ENCODE results near the gene ST8SIA1. TPM values are rescaled to one million over a fixed set of nuclear protein-coding genes. Genes with fewer than 3 reads are reported as not detected.

Gene ST8SIA1
- total RNA-seq, 1 donor from 2014 or later: 7.7 TPM

GRCh38 chr12:22360774-22361173, 26.3 kb upstream of the ST8SIA1 start:
- no peak overlapping the region for H3K27ac ChIP-seq (ENCODE audit: low read depth, low read length)
- no peaks in the 10 kb centered on the region for H3K36me3 ChIP-seq (ENCODE audit: insufficient read depth, low read length)
- H3K4me1 Mint-ChIP-seq (ENCODE audit: low read depth, unreplicated experiment): no peaks in the 10 kb centered on the region
- H3K9ac ChIP-seq (ENCODE audit: low read length): no peak overlapping the region
- H3K9me3 ChIP-seq (ENCODE audit: insufficient read depth, low read depth, low read length): no peaks in the 10 kb centered on the region
- H3K4me1 ChIP-seq (ENCODE audit: insufficient read depth, low read length): no peaks in the 10 kb centered on the region
- FAIRE-seq (no peak), DNase-seq (ENCODE audit: low read depth) (no peak)
- H3K27me3 ChIP-seq (ENCODE audit: insufficient read depth, low read length): no peaks in the 10 kb centered on the region
- H3K36me3 Mint-ChIP-seq (ENCODE audit: low read depth, unreplicated experiment): no peaks in the 10 kb centered on the region
- no peaks in the 10 kb centered on the region for H3K79me2 ChIP-seq (ENCODE audit: insufficient read depth, low read length)
- no peak overlapping the region for H3K4me3 Mint-ChIP-seq (ENCODE audit: unreplicated experiment)
- no peak overlapping the region for H3K4me3 ChIP-seq (ENCODE audit: insufficient read depth, low read depth, low read length)
- TF ChIP-seq CTCF (IDR thresholded peaks at IDR 0.05; ENCODE audit: insufficient read depth, low read depth, low read length) (no peak), EZH2 (IDR thresholded peaks at IDR 0.05; ENCODE audit: insufficient read depth, low read length) (no peak)
- H3K9me3 Mint-ChIP-seq (ENCODE audit: unreplicated experiment): no peaks in the 10 kb centered on the region
- H4K20me1 ChIP-seq (ENCODE audit: insufficient read depth, low read length): no peaks in the 10 kb centered on the region
- no peak overlapping the region for H2AFZ ChIP-seq (ENCODE audit: low read depth, low read length)
- H3K4me2 ChIP-seq (ENCODE audit: low read length): no peak overlapping the region
- H3K27ac Mint-ChIP-seq (ENCODE audit: unreplicated experiment): no peak overlapping the region
- no peaks in the 10 kb centered on the region for H3K27me3 Mint-ChIP-seq (ENCODE audit: low read depth, unreplicated experiment)

- Histone ChIP-seq H3K4me2 (ENCODE audit: low read length) (no peak overlapping the region), H3K27me3 (ENCODE audit: insufficient read depth, low read length) (no peaks in the 10 kb centered on the region), H3K4me1 (ENCODE audit: insufficient read depth, low read length) (no peaks in the 10 kb centered on the region), H4K20me1 (ENCODE audit: insufficient read depth, low read length) (no peaks in the 10 kb centered on the region), H3K27ac (ENCODE audit: low read depth, low read length) (no peak overlapping the region), H3K4me3 (ENCODE audit: insufficient read depth, low read depth, low read length) (no peak overlapping the region), H3K9ac (ENCODE audit: low read length) (no peak overlapping the region), H3K79me2 (ENCODE audit: insufficient read depth, low read length) (no peaks in the 10 kb centered on the region), H2AFZ (ENCODE audit: low read depth, low read length) (no peak overlapping the region), H3K36me3 (ENCODE audit: insufficient read depth, low read length) (no peaks in the 10 kb centered on the region), H3K9me3 (ENCODE audit: insufficient read depth, low read depth, low read length) (no peaks in the 10 kb centered on the region)
- TF ChIP-seq EZH2 (IDR thresholded peaks at IDR 0.05; ENCODE audit: insufficient read depth, low read length) (no peak), CTCF (IDR thresholded peaks at IDR 0.05; ENCODE audit: insufficient read depth, low read depth, low read length) (no peak)
- Mint-ChIP-seq H3K36me3 (ENCODE audit: low read depth, unreplicated experiment) (no peaks in the 10 kb centered on the region), H3K4me3 (ENCODE audit: unreplicated experiment) (no peak overlapping the region), H3K4me1 (ENCODE audit: low read depth, unreplicated experiment) (peaks cover 4% of the 10 kb centered on the region), H3K27me3 (ENCODE audit: low read depth, unreplicated experiment) (no peaks in the 10 kb centered on the region), H3K27ac (ENCODE audit: unreplicated experiment) (no peak overlapping the region), H3K9me3 (ENCODE audit: unreplicated experiment) (no peaks in the 10 kb centered on the region)
- FAIRE-seq (no peak), DNase-seq (ENCODE audit: low read depth) (no peak)
Measured at GRCh38 chr12:22357531-22357930, 23.0 kb upstream of the ST8SIA1 start.

- no peak overlapping the region for H3K4me3 ChIP-seq (ENCODE audit: insufficient read depth, low read depth, low read length)
- no peaks in the 10 kb centered on the region for H3K79me2 ChIP-seq (ENCODE audit: insufficient read depth, low read length)
- no peak overlapping the region for H3K4me3 Mint-ChIP-seq (ENCODE audit: unreplicated experiment)
- no peaks in the 10 kb centered on the region for H3K27me3 Mint-ChIP-seq (ENCODE audit: low read depth, unreplicated experiment)
- FAIRE-seq (no peak), DNase-seq (ENCODE audit: low read depth) (no peak)
- no peaks in the 10 kb centered on the region for H3K36me3 ChIP-seq (ENCODE audit: insufficient read depth, low read length)
- H3K27me3 ChIP-seq (ENCODE audit: insufficient read depth, low read length): no peaks in the 10 kb centered on the region
- no peaks in the 10 kb centered on the region for H4K20me1 ChIP-seq (ENCODE audit: insufficient read depth, low read length)
- no peak overlapping the region for H3K27ac ChIP-seq (ENCODE audit: low read depth, low read length)
- no peak overlapping the region for H3K27ac Mint-ChIP-seq (ENCODE audit: unreplicated experiment)
- H3K9me3 Mint-ChIP-seq (ENCODE audit: unreplicated experiment): no peaks in the 10 kb centered on the region
- H3K9me3 ChIP-seq (ENCODE audit: insufficient read depth, low read depth, low read length): no peaks in the 10 kb centered on the region
- peaks cover 4% of the 10 kb centered on the region for H3K4me1 Mint-ChIP-seq (ENCODE audit: low read depth, unreplicated experiment)
- no peak overlapping the region for H2AFZ ChIP-seq (ENCODE audit: low read depth, low read length)
- TF ChIP-seq EZH2 (IDR thresholded peaks at IDR 0.05; ENCODE audit: insufficient read depth, low read length) (no peak), CTCF (IDR thresholded peaks at IDR 0.05; ENCODE audit: insufficient read depth, low read depth, low read length) (no peak)
- H3K4me1 ChIP-seq (ENCODE audit: insufficient read depth, low read length): no peaks in the 10 kb centered on the region
- no peak overlapping the region for H3K4me2 ChIP-seq (ENCODE audit: low read length)
- H3K9ac ChIP-seq (ENCODE audit: low read length): no peak overlapping the region
- H3K36me3 Mint-ChIP-seq (ENCODE audit: low read depth, unreplicated experiment): no peaks in the 10 kb centered on the region
Measured at GRCh38 chr12:22356231-22356630, 21.7 kb upstream of the ST8SIA1 start.
